Upper lobe of left lung (tissue), 6 donors: Measurements from ENCODE around the gene SORL1. TPM values are rescaled to one million over a fixed set of nuclear protein-coding genes. Genes with fewer than 3 reads are reported as not detected.

Source experiments
- ATAC-seq, 2 donors: fragments of 200-7000 bp; cut with Tn5 transposase; one replicate each; pipeline ENCODE4 v1.9.1; 2022; ENCODE audit warnings: mild to moderate bottlenecking in 2 of 2, moderate library complexity in 2 of 2; ENCODE audit not compliant: low FRiP score in 2 of 2
- DNase-seq, 2 donors: peaks; one replicate each; pipeline ENCODE4 v3.0.0-alpha.2; 2019 to 2020
- H3K27ac ChIP-seq, 4 donors: fragments of 200-600 bp; sonication (generic); one replicate each; pipeline ENCODE4 v1.5.1; 2016 to 2019
- H3K27me3 ChIP-seq, 4 donors: fragments of 200-600 bp; sonication (generic); one replicate each; pipeline ENCODE4 v1.5.1; 2017 to 2019
- H3K36me3 ChIP-seq, 4 donors: fragments of 200-600 bp; sonication (generic); one replicate each; pipeline ENCODE4 v1.5.1; 2016 to 2019
- H3K4me1 ChIP-seq, 4 donors: fragments of 200-600 bp; sonication (generic); one replicate each; pipeline ENCODE4 v1.5.1; 2018 to 2019
- H3K4me3 ChIP-seq, 4 donors: fragments of 200-600 bp; sonication (generic); one replicate each; pipeline ENCODE4 v1.5.1; 2017 to 2019; ENCODE audit warnings: mild to moderate bottlenecking in 2 of 4, moderate library complexity in 1 of 4
- H3K9me3 ChIP-seq, 4 donors: fragments of 200-600 bp; sonication (generic); one replicate each; pipeline ENCODE4 v1.5.1; 2018 to 2019
- CTCF ChIP-seq, 6 experiments: fragments of 450-650 bp in 4 of 6; fragments of 200-600 bp in 2 of 6; sonication (generic) in 2 of 6; IDR thresholded peaks; one replicate each; pipeline ENCODE4 v1.5.1; 2016 to 2019; ENCODE audit warnings: antibody characterized with exemption in 6 of 6
- EP300 ChIP-seq, 4 donors: sonication (generic); formaldehyde crosslinking; IDR thresholded peaks; one replicate each; pipeline ENCODE4 v1.5.1; 2017; ENCODE audit warnings: antibody characterized with exemption in 4 of 4, control low read depth in 2 of 4
- POLR2A ChIP-seq, 4 donors: fragments of 450-650 bp; IDR thresholded peaks; one replicate each; pipeline ENCODE4 v1.5.1; 2016 to 2017; ENCODE audit warnings: antibody characterized with exemption in 4 of 4, mild to moderate bottlenecking in 2 of 4
- POLR2AphosphoS5 ChIP-seq, 2 donors: sonication (generic); formaldehyde crosslinking; IDR thresholded peaks; one replicate each; pipeline ENCODE4 v1.5.1; 2017; ENCODE audit warnings: antibody characterized with exemption in 2 of 2
- WGBS, 2 donors: methylation state at CpG; one replicate each; pipeline ENCODE4 v1.1.5; 2017 to 2018; 5-methylcytosine and 5-hydroxymethylcytosine counted together
- total RNA-seq, 6 donors: library from RNA; depleted of rRNA in 4 of 6; stranded (reverse); fragments of >200 nt in 4 of 6; gene quantifications; one replicate each; pipeline versions ENCODE4 v1.1.0 to v1.2.1, GENCODE V29; 2016 to 2021
- donor health status: DM: no; HTN: no; CAD: no; lungs with moderate emphysema.
- donor health status: DM: no; HTN: yes; CAD: no; lungs with severe emphysema.

The SORL1 gene
- total RNA-seq, 6 donors from 2014 or later, result 33.3 to 85.9 (median 67.2) TPM

- peaks cover 3 to 9% (median 5%) of the 10 kb centered on the region in 4 donors for H3K4me1 ChIP-seq
- WGBS, 2 donors, result 12 to 14% methylated on average over 7 to 8 of the region's 8 CpGs
- DNase-seq (no peak), ATAC-seq (no peak)
- no peak for TF ChIP-seq POLR2AphosphoS5 (IDR thresholded peaks at IDR 0.05)
- no peak for TF ChIP-seq CTCF (IDR thresholded peaks at IDR 0.05)
- no peak for TF ChIP-seq POLR2A (IDR thresholded peaks at IDR 0.05)
- no peak for TF ChIP-seq EP300 (IDR thresholded peaks at IDR 0.05)
- H3K27me3 ChIP-seq, result no peaks in the 10 kb centered on the region
- no peaks in the 10 kb centered on the region for H3K9me3 ChIP-seq
- no peaks in the 10 kb centered on the region for H3K36me3 ChIP-seq
- peak overlapping the region in 3 of 4 donors; percentile 21 to 35 (median 30) for H3K4me3 ChIP-seq
- H3K27ac ChIP-seq, result no peak overlapping the region
These were observed 24.7 kb upstream of the SORL1 start for GRCh38 chr11:121427400-121427744.

DNA sequence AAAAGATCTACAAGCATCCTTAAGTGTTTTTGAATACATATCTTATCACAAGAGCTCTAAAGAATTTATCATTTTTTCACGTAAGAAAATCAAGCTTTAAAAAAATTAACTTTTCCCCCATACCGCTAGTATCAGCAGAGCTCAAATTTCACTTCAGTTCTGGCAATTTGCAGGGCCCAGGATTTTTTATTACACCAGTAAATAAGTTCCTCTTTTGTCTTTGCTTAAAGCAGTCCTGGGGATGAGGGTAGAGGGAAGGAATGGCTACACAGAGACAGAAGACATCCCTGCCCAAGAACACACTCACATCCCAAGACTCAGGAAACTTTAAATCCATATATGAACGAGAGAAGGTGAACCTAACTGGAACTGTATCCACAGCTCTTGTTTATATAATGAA lies 22.6 kb upstream of the SORL1 start:
- H3K4me3 ChIP-seq, result no peak overlapping the region
- no peaks in the 10 kb centered on the region for H3K36me3 ChIP-seq
- H3K27ac ChIP-seq, result no peak overlapping the region
- no peak for TF ChIP-seq CTCF (IDR thresholded peaks at IDR 0.05)
- TF ChIP-seq EP300 (IDR thresholded peaks at IDR 0.05), result no peak
- TF ChIP-seq POLR2A (IDR thresholded peaks at IDR 0.05), result no peak
- TF ChIP-seq POLR2AphosphoS5 (IDR thresholded peaks at IDR 0.05), result no peak
- WGBS, 2 donors, result 35 to 48% methylated on average over 3 of the region's 3 CpGs
- H3K9me3 ChIP-seq, result no peaks in the 10 kb centered on the region
- DNase-seq, result no peak
- peaks cover 3 to 9% (median 5%) of the 10 kb centered on the region in 4 donors for H3K4me1 ChIP-seq
- no peak for ATAC-seq
- no peaks in the 10 kb centered on the region for H3K27me3 ChIP-seq

- TF ChIP-seq EP300 (IDR thresholded peaks at IDR 0.05) (no peak), POLR2A (IDR thresholded peaks at IDR 0.05) (no peak), POLR2AphosphoS5 (IDR thresholded peaks at IDR 0.05) (no peak), CTCF (IDR thresholded peaks at IDR 0.05) (no peak)
- H3K4me3 ChIP-seq, result no peak overlapping the region
- DNase-seq (no peak), ATAC-seq (no peak)
- 82 to 87% methylated on average over 4 of the region's 4 CpGs for WGBS, 2 donors
- H3K4me1 ChIP-seq, result peaks cover 6 to 19% (median 10%) of the 10 kb centered on the region in 4 donors
- H3K9me3 ChIP-seq, result no peaks in the 10 kb centered on the region
- H3K27ac ChIP-seq, result no peak overlapping the region
- H3K27me3 ChIP-seq, result no peaks in the 10 kb centered on the region
- H3K36me3 ChIP-seq, result no peaks in the 10 kb centered on the region
These were observed 20.1 kb upstream of the SORL1 start for GRCh38 chr11:121431820-121432526.

DNA sequence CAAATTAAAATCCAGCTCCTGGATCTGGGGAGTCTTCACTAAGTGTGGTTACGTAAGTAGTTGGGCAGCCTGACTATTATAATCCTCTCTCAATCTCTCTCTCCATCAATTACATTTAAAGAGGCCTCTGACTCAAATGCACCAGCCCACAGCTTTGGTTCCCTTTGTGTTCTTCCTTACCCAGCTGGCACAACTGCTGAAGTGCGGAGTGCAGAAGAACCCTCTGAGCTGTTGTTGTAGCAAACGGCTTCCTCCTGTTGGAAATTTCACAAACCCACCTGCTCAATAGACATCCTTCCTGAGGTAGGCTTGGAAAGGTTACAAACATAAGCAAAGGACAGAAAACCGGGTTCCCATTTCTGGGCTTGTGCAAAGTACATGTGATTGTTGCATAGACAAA lies 17.0 kb upstream of the SORL1 start:
- H3K9me3 ChIP-seq, result no peaks in the 10 kb centered on the region
- TF ChIP-seq POLR2A (IDR thresholded peaks at IDR 0.05), result no peak
- TF ChIP-seq CTCF (IDR thresholded peaks at IDR 0.05), result no peak
- no peak for TF ChIP-seq POLR2AphosphoS5 (IDR thresholded peaks at IDR 0.05)
- TF ChIP-seq EP300 (IDR thresholded peaks at IDR 0.05), result no peak
- DNase-seq (no peak), ATAC-seq (no peak)
- WGBS, 2 donors, result 43 to 65% methylated on average over 4 of the region's 4 CpGs
- no peak overlapping the region for H3K4me3 ChIP-seq
- peak overlapping the region; percentile 21 to 59 (median 40) for H3K27ac ChIP-seq
- no peaks in the 10 kb centered on the region for H3K27me3 ChIP-seq
- peaks cover 11 to 25% (median 13%) of the 10 kb centered on the region in 4 donors for H3K4me1 ChIP-seq
- H3K36me3 ChIP-seq, result no peaks in the 10 kb centered on the region
